H1 (cell line): Measurements from ENCODE around the gene DOP1A. TPM values are rescaled to one million over a fixed set of nuclear protein-coding genes. Genes with fewer than 3 reads are reported as not detected.

Experiments
- CTCF ChIA-PET: fragments of 300-600 bp; sonication (Branson Sonifier 250); formaldehyde crosslinking; loops from one replicate; lab custom pipeline; 2021; ENCODE audit not compliant: partially characterized antibody; lab: Charles Lee
- POLR2A ChIA-PET: fragments of 300-600 bp; sonication (Branson Sonifier 250); formaldehyde crosslinking; loops from one replicate; lab custom pipeline; 2021; ENCODE audit warnings: inconsistent platforms; ENCODE audit not compliant: partially characterized antibody; lab: Charles Lee
- DNase-seq, 2 experiments: peaks; one replicate each; pipeline versions ENCODE4 v3.0.0 to v3.0.0-alpha.2; 2010 to 2022; ENCODE audit warnings: low spot score in 2 of 2, low read depth in 1 of 2, mixed read lengths in 1 of 2
- FAIRE-seq: peaks from 2 replicates; lab custom pipeline; 2011; peaks lifted over from hg19 to GRCh38; lab: Jason Lieb, UNC
- H2AFZ ChIP-seq: 2 replicates; pipeline ENCODE4 v1.8.1; 2012; ENCODE audit warnings: low read length, inconsistent platforms
- H2AK5ac ChIP-seq: 2 replicates; pipeline ENCODE4 v1.6.1; 2013; ENCODE audit warnings: low read depth, low read length
- H2BK120ac ChIP-seq: replicated peaks from 2 replicates; pipeline ENCODE3; 2013; ENCODE audit warnings: low read depth, low read length, inconsistent platforms
- H2BK12ac ChIP-seq: 2 replicates; pipeline ENCODE4 v1.6.1; 2013; ENCODE audit warnings: low read depth, low read length
- H2BK15ac ChIP-seq: 2 replicates; pipeline ENCODE4 v1.6.1; 2013; ENCODE audit warnings: low read length
- H2BK20ac ChIP-seq: 2 replicates; pipeline ENCODE4 v1.6.1; 2013; ENCODE audit warnings: low read length
- H2BK5ac ChIP-seq: 2 replicates; pipeline ENCODE4 v1.6.1; 2013; ENCODE audit warnings: low read depth, low read length
- H3K14ac ChIP-seq: 2 replicates; pipeline ENCODE4 v1.6.1; 2013; ENCODE audit warnings: inconsistent platforms; ENCODE audit not compliant: insufficient read length
- H3K18ac ChIP-seq: 2 replicates; pipeline ENCODE4 v1.6.1; 2013; ENCODE audit warnings: low read length; ENCODE audit errors: extremely low read depth
- H3K23ac ChIP-seq: 2 replicates; pipeline ENCODE4 v1.6.1; 2013; ENCODE audit warnings: inconsistent platforms; ENCODE audit not compliant: insufficient read length
- H3K23me2 ChIP-seq: 2 replicates; pipeline ENCODE4 v1.6.1; 2013; ENCODE audit warnings: low read depth, low read length
- H3K27ac ChIP-seq: 2 replicates; pipeline ENCODE4 v1.6.1; 2011; ENCODE audit warnings: low read depth, low read length, inconsistent platforms
- H3K27me3 ChIP-seq, 4 experiments: replicated peaks in 1 of 4; 1 replicate in 1 of 4; 2 replicates in 3 of 4; pipeline versions ENCODE4 v1.6.1 to v1.8.1; 2011 to 2013; ENCODE audit warnings: low read length in 3 of 4, mild to moderate bottlenecking in 3 of 4, inconsistent platforms in 2 of 4, mixed read lengths in 2 of 4, moderate library complexity in 1 of 4; ENCODE audit not compliant: control insufficient read depth in 3 of 4, insufficient read depth in 3 of 4; ENCODE audit errors: extremely low read depth in 1 of 4
- H3K36me3 ChIP-seq, 4 experiments: 2 replicates each; pipeline versions ENCODE4 v1.6.1 to v1.8.1; 2011 to 2013; ENCODE audit warnings: mild to moderate bottlenecking in 4 of 4, low read length in 3 of 4, moderate library complexity in 2 of 4, control low read depth in 1 of 4, inconsistent platforms in 1 of 4; ENCODE audit not compliant: insufficient read depth in 4 of 4, control insufficient read depth in 2 of 4
- H3K4ac ChIP-seq: replicated peaks from 2 replicates; pipeline ENCODE3; 2013; ENCODE audit warnings: low read length, low read depth, mixed read lengths, inconsistent platforms; ENCODE audit not compliant: insufficient read length
- H3K4me1 ChIP-seq, 4 experiments: replicated peaks in 1 of 4; 1 replicate in 1 of 4; 2 replicates in 3 of 4; pipeline versions ENCODE4 v1.6.1 to v1.8.1; 2011 to 2013; ENCODE audit warnings: low read length in 3 of 4, inconsistent platforms in 2 of 4, mixed read lengths in 1 of 4; ENCODE audit not compliant: insufficient read depth in 4 of 4, control insufficient read depth in 3 of 4
- H3K4me2 ChIP-seq, 2 experiments: 2 replicates each; pipeline versions ENCODE4 v1.6.1 to v1.8.1; 2011 to 2013; ENCODE audit warnings: low read depth in 2 of 2, low read length in 2 of 2, control low read depth in 1 of 2, inconsistent platforms in 1 of 2, mild to moderate bottlenecking in 1 of 2; ENCODE audit not compliant: insufficient read depth in 1 of 2
- H3K4me3 ChIP-seq, 4 experiments: fragments of 200-600, 300-600 bp in 1 of 4; sonication (generic), shearing (Covaris generic), sonication (Bioruptor Twin) in 1 of 4; 2 replicates each; pipeline versions ENCODE4 v1.5.1 to v1.8.1; 2011 to 2016; ENCODE audit warnings: low read length in 4 of 4, low read depth in 3 of 4, control low read depth in 2 of 4, inconsistent platforms in 2 of 4, mild to moderate bottlenecking in 2 of 4, mixed read lengths in 1 of 4, moderate library complexity in 1 of 4; ENCODE audit not compliant: insufficient read depth in 2 of 4; ENCODE audit errors: extremely low read depth in 1 of 4
- H3K56ac ChIP-seq: replicated peaks from 2 replicates; pipeline ENCODE3; 2013; ENCODE audit warnings: low read depth, mild to moderate bottlenecking, mixed read lengths, low read length, inconsistent platforms; ENCODE audit not compliant: insufficient read length
- H3K79me1 ChIP-seq: 2 replicates; pipeline ENCODE4 v1.6.1; 2013; ENCODE audit warnings: low read depth, low read length, control low read depth
- H3K79me2 ChIP-seq, 2 experiments: 2 replicates each; pipeline versions ENCODE4 v1.6.1 to v1.8.1; 2012 to 2013; ENCODE audit warnings: low read length in 2 of 2, mild to moderate bottlenecking in 2 of 2, inconsistent platforms in 1 of 2; ENCODE audit not compliant: insufficient read depth in 2 of 2, control insufficient read depth in 1 of 2
- H3K9ac ChIP-seq, 4 experiments: replicated peaks in 1 of 4; 1 replicate in 1 of 4; 2 replicates in 3 of 4; pipeline versions ENCODE4 v1.6.1 to v1.8.1; 2011 to 2013; ENCODE audit warnings: low read depth in 3 of 4, low read length in 3 of 4, control low read depth in 2 of 4, mild to moderate bottlenecking in 2 of 4, moderate library complexity in 2 of 4, inconsistent platforms in 1 of 4; ENCODE audit errors: extremely low read depth in 1 of 4
- H3K9me3 ChIP-seq, 2 experiments: 2 replicates each; pipeline versions ENCODE4 v1.6.1 to v1.8.1; 2012 to 2013; ENCODE audit warnings: mild to moderate bottlenecking in 2 of 2, moderate library complexity in 2 of 2, control low read depth in 1 of 2, inconsistent platforms in 1 of 2, low read depth in 1 of 2, low read length in 1 of 2, mixed read lengths in 1 of 2; ENCODE audit not compliant: insufficient read depth in 2 of 2
- H4K20me1 ChIP-seq, 2 experiments: replicated peaks in 1 of 2; 2 replicates each; pipeline versions ENCODE3 to v1.8.1; 2011 to 2013; ENCODE audit warnings: inconsistent platforms in 2 of 2, low read length in 2 of 2, mild to moderate bottlenecking in 1 of 2; ENCODE audit not compliant: insufficient read depth in 2 of 2, control insufficient read depth in 1 of 2
- H4K5ac ChIP-seq: 2 replicates; pipeline ENCODE4 v1.6.1; 2013; ENCODE audit warnings: low read length, low read depth, mixed read lengths, inconsistent platforms; ENCODE audit not compliant: insufficient read length
- H4K8ac ChIP-seq: 2 replicates; pipeline ENCODE4 v1.8.0; 2013; ENCODE audit warnings: mild to moderate bottlenecking, moderate library complexity, low read length, inconsistent platforms; ENCODE audit not compliant: insufficient read depth; ENCODE audit errors: extremely low read depth
- H4K91ac ChIP-seq: replicated peaks from 2 replicates; pipeline ENCODE3; 2013; ENCODE audit warnings: low read length, mixed read lengths, inconsistent platforms; ENCODE audit not compliant: insufficient read length
- CBX5 ChIP-seq: fragments of 300-800, 300-1000 bp; sonication (generic); IDR thresholded peaks from 2 replicates; pipeline ENCODE4 v1.7.1; 2016; ENCODE audit warnings: antibody characterized with exemption, low read length, low read depth
- CBX8 ChIP-seq: fragments of 300-800, 300-1000 bp; sonication (generic); IDR thresholded peaks from 2 replicates; pipeline ENCODE4 v1.7.1; 2016; ENCODE audit warnings: low read depth, low read length, borderline replicate concordance
- POLR2AphosphoS5 ChIP-seq: IDR thresholded peaks from 2 replicates; pipeline ENCODE4 v1.6.1; 2011; ENCODE audit warnings: low read depth, low read length
- POU5F1 ChIP-seq: IDR thresholded peaks from 2 replicates; pipeline ENCODE4 v1.6.1; 2011; ENCODE audit warnings: low read depth, mild to moderate bottlenecking, low read length, moderate library complexity
- RFX5 ChIP-seq: IDR thresholded peaks from 2 replicates; pipeline ENCODE4 v1.6.1; 2011; ENCODE audit warnings: low read depth, low read length, improper control_type of control experiment, borderline replicate concordance
- SRF ChIP-seq: IDR thresholded peaks from 2 replicates; pipeline ENCODE4 v1.6.1; 2011; ENCODE audit warnings: mild to moderate bottlenecking, low read depth, low read length, moderate library complexity
- TAF1 ChIP-seq: IDR thresholded peaks from 2 replicates; pipeline ENCODE4 v1.6.1; 2011; ENCODE audit warnings: mild to moderate bottlenecking, low read depth, low read length
- WGBS, 2 experiments: shearing (Covaris generic) in 1 of 2; methylation state at CpG; one replicate each; pipeline versions ENCODE4 v1.1.6 to v1.1.7; 2013 to 2015; ENCODE audit warnings: low lambda C conversion rate in 2 of 2, mixed read lengths in 2 of 2, inconsistent platforms in 1 of 2, low coverage in 1 of 2, missing lambda C conversion rate in 1 of 2; ENCODE audit not compliant: insufficient replicate concordance in 2 of 2, insufficient coverage in 1 of 2, insufficient read length in 1 of 2; ENCODE audit errors: extremely low coverage in 1 of 2, missing lambda C conversion rate in 1 of 2; 5-methylcytosine and 5-hydroxymethylcytosine counted together
- polyA plus RNA-seq, 7 experiments: library from polyadenylated mRNA; depleted of rRNA in 3 of 7; stranded (reverse) in 5 of 7; unstranded in 2 of 7; fragments of >200 nt in 5 of 7; fragments of 200-250 nt in 2 of 7; gene quantifications; 1 replicate in 5 of 7; 2 replicates in 1 of 7; 4 replicates in 1 of 7; pipeline versions ENCODE4 v1.2.1 to v1.2.3, GENCODE V29; 2011 to 2013; ENCODE audit warnings: missing spikeins in 2 of 7, mixed read lengths in 2 of 7
- total RNA-seq: library from RNA; stranded (reverse); fragmentation: NEBNext Ultra II Directional; extraction: Animal tissue kit (Norgen Biotek cat#: 25700); gene quantifications from 2 replicates; pipeline ENCODE4 v1.2.1, GENCODE V29; 2021
- TF ChIP-seq, protein P1 (sequence below): IDR thresholded peaks from 2 replicates; pipeline ENCODE4 v1.6.1; 2012; ENCODE audit warnings: low read length, inconsistent platforms
- TF ChIP-seq, protein P2 (sequence below): IDR thresholded peaks from 2 replicates; pipeline ENCODE4 v1.6.1; 2012; ENCODE audit warnings: inconsistent platforms

The DOP1A gene
- total and polyA plus RNA-seq, 2 of the 8 experiments (the other 6 are each of a cell fraction or from before 2014, with no cell fraction given), result 7.5 to 14.7 TPM

DNA sequence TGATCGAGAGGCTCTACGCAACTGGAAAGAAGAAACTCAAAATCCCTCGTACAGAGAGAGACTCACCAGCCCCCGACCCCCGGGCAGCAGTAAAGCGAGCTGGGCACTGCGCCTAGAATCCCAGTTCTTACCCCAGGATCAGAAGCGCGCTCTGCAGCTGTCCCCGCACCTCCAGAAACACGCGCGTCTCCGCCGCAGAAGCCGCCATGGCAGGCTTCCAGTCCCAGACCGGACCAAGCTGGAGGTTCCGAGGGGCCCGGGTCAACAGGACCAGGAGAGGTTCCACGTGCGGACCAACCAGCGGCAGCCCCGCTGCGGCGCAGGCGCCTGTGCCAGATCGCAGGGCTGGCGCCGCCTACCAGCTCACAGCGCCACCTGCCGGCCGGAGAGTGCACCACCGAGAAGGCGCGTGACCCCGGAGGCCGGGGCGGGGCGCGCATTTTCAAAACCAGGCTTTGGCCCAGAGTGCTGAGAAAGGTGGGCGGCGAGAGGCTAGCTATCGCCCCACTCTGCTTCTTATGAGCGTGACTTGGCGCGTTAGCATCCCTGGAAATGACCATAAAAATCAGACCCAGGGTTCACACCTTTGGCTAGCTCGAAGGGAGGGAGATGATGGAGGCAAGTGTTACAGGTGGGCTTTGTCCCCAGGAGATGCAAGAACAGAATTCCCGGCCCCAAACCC is 1.8 kb upstream of the DOP1A start, which contains the start of gene UBE3D:
UBE3D (minus strand) TSS at position 331 of the 682 bp plus-strand sequence; CDS start at position 208, 123 bp downstream.
- Histone ChIP-seq H3K23ac (no peak within 1 kb of the TSS), H2BK120ac (no peak within 1 kb of the TSS), H4K20me1 (peaks cover 0 to 2% of the 10 kb centered on the region in 2 experiments), H3K9me3 (no peaks in the 10 kb centered on the region), H3K4ac (no peak within 1 kb of the TSS), H3K4me2 (peak within 1 kb of the TSS; percentile 69 to 70), H3K27ac (peak within 1 kb of the TSS; percentile 58; the same call in 1 of the 2 replicates), H3K4me1 (peaks cover 0 to 9% (median 4%) of the 10 kb centered on the region in 4 experiments; a peak in 2 of 7 replicates), H3K56ac (peak within 1 kb of the TSS; percentile 6), H4K8ac (peak within 1 kb of the TSS; percentile 42; the same call in 1 of the 2 replicates), H3K36me3 (no peaks in the 10 kb centered on the region; a peak in 1 of 8 replicates), H2AFZ (peak within 1 kb of the TSS; percentile 91), H3K4me3 (peak within 1 kb of the TSS; percentile 69 to 86 (median 78)), H4K91ac (no peak within 1 kb of the TSS), H4K5ac (peak within 1 kb of the TSS; percentile 84), H3K27me3 (no peaks in the 10 kb centered on the region), H3K23me2 (no peaks in the 10 kb centered on the region), H3K9ac (peak within 1 kb of the TSS; percentile 13 to 88 (median 84)), H2BK12ac (no peak within 1 kb of the TSS), H3K18ac (0 out of 2 replicates have a peak within 1 kb of the TSS, but pooled peaks have one; percentile 55), H2BK5ac (no peak within 1 kb of the TSS), H3K79me1 (0 out of 2 replicates have a peak, but pooled peaks cover 2% of the 10 kb centered on the region), H3K14ac (no peak within 1 kb of the TSS), H2BK20ac (no peak within 1 kb of the TSS), H2BK15ac (no peak within 1 kb of the TSS), H2AK5ac (no peak within 1 kb of the TSS), H3K79me2 (peaks cover 0 to 66% of the 10 kb centered on the region in 2 experiments; a peak in 3 of 4 replicates)
- DNase-seq, result peak; percentile 70 to 98
- POLR2A ChIA-PET, result interaction anchor here (0.6 to 1.8 kb wide), 10 partner anchors 10 to 703 kb away, joined by 3 to 7 read pairs (median 4); partner anchors contain the start of genes PGM3 and RWDD2A
- no peak for FAIRE-seq
- CTCF ChIA-PET, result interaction anchor here (0.6 to 4.1 kb wide), 49 partner anchors 8 to 870 kb away, joined by 3 to 35 read pairs (median 4); partner anchors contain the start of genes IBTK and PRSS35
- 6% methylated on average over 38 of the region's 48 CpGs; no CpG with 5 or more reads in 1 of the 2 experiments for WGBS, 2 experiments
- TF ChIP-seq RFX5 (no peak), TAF1 (peak; percentile 73), CBX8 (no peak), POU5F1 (no peak), SRF (no peak), POLR2AphosphoS5 (peak; percentile 79; the same call in 1 of the 2 replicates), CBX5 (no peak)
- TF ChIP-seq, protein P1, sequence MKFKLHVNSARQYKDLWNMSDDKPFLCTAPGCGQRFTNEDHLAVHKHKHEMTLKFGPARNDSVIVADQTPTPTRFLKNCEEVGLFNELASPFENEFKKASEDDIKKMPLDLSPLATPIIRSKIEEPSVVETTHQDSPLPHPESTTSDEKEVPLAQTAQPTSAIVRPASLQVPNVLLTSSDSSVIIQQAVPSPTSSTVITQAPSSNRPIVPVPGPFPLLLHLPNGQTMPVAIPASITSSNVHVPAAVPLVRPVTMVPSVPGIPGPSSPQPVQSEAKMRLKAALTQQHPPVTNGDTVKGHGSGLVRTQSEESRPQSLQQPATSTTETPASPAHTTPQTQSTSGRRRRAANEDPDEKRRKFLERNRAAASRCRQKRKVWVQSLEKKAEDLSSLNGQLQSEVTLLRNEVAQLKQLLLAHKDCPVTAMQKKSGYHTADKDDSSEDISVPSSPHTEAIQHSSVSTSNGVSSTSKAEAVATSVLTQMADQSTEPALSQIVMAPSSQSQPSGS, result no peak
- TF ChIP-seq, protein P2, sequence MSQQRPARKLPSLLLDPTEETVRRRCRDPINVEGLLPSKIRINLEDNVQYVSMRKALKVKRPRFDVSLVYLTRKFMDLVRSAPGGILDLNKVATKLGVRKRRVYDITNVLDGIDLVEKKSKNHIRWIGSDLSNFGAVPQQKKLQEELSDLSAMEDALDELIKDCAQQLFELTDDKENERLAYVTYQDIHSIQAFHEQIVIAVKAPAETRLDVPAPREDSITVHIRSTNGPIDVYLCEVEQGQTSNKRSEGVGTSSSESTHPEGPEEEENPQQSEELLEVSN, result peak; percentile 76
